Stimulated activated naive CD4-positive, alpha-beta T cell treated with Interleukin-2 at 50 U/mL for 16 hours (primary cell): Measurements from ENCODE around the gene PNCK.

Source experiments
- DNase-seq: peaks from one replicate; lab custom pipeline; 2025; lab: John Stamatoyannopoulos, UW

Gene PNCK

DNA sequence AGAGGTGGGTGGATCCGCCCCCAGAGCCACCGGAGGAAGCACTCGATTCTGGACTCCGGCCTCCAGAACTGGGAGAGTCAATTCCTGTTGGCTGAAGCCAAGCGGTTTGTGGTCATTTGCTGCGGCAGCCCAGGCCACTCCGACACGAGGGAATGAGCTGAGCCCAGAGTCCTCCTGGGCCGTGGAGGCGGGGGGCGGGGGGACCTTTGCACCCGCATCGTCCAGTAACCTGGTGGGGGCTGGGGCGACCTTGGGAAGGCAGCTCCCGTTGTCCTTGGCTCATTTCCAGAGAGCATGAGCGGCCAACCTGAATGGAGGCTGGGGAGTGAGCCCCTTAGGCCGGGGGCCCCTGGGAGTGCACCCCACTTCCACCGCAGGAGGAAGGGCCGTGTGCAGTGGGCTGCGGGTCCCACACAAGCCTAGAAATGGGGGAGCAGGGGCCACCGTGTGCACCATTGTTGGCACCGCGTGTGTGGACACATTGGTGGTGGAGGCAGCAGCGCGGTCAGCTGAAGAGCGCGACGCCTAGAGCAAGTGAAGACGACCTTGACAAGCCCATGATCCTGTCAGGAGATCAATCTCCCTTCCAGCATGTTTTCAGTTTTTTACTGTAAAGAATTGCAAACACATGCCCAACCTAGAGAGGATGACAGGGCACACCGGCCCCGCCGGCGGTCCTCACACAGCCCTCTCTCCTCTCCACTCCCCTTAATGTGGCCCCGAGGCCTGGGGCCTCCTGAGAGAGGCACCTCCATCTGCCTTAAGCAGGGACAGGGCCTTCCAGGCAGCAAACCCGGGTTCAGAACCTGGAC lies 46.5 kb downstream of the PNCK start:
- DNase-seq: no peak

DNA sequence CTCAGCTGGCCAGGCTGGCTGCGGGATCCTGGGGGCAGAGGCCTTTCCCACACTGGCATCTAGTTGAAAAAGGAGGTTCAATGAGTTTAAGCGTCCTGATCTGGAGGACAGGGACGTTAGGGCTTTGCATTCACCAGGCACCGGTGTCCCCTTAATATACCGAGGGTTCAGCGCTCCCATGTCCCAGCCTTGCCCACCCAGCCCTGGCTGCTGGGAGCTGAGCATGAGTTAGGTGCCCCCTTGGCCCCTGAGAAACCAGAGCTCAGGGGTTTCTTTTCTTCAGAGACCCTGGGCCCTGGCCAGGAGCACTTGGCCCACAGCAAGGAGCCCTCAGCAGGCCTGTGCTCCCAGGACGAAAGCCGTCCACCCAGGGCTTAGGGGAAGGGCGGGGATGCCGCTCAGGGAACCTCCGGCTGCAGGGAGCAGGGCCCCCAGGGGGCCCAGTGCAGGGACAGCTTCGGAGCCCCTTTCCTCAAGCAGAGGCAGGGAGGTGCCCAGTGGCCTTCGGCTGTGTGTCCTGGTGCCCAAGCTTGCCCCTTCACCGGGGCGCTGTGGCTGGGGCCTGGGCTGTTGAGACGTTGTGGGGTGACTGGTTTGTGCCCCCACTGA lies 47.5 kb downstream of the PNCK start:
- DNase-seq: no peak

DNA sequence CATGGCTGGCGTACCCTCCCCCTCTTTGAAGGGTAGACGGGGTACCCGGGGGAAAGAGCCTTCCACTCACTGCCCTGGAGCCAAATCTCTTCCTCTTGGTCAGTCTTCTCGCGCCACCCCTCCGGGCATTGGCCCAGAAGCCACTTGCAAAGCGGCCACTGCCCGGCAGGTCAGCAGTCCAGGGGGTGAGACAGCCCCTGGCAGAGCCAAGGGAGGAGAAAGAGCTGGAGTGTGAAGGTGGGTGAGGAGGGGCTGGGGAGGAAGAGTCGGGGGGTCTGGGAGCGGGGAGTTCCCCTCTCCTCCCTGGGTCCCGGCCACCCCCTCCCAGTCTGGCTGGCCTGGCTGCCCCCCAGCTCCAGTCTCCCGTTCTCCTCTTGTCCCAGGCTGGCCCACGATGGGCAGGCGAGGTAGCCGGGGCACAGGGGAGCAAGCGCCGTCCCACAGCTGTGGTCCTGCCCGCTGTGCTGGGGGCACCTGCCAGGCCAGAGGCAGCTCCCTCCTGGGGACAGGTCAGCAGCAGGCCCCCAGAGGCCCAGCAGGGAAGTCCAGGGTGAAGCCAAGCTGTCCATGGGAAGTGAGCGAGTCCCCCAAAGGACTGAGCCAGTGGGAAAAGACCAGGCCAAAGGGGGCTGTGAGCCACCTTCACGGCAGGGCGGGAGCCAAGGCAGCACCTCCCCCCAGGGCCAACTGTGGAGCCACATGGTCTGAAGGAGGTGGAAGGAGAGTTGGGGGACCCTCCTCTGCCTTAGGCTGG lies 48.2 kb downstream of the PNCK start:
- DNase-seq: no peak

DNA sequence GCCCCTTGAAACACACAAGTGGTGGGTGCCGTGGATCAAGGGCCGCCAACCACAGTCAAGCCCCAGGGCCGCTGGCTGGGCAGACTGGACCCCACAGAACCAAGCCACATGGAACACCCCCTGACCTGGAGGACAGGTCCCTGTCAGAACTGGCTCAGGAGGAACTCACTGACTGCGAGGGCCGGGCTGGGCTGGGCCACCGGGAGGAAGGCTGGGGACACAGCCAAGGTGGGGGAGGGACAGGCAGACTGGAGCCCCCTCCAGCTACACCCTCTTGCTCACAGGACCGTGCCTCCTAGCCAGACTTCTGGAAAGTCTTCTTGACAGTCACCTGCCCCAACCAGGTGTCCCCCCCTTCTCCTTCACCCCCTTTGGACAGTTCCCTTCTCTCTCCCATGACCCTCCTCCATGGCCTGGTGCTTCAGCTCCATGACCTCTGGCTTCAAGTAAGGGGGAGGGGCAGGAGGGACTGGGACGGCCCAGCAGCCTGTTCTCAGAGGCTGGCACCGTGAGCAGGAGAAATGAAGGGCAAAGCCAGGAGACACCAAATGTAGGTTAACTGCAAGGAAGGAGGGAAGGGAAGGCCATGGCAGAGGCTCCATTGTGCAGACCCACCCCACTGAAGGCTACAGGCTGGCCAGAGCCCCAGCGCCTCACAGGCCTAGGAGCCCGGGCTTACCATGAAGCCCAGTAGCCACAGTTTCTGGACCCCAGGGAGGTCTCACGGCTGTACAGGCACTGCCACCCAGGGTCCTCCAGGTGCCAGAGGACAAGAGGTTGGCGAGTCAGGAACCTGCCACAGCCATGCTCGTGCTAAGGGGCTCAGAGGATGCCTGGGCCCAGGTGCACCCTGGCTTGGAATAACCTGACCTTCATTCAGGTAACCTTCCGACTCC lies 49.2 kb downstream of the PNCK start:
- DNase-seq: no peak

DNA sequence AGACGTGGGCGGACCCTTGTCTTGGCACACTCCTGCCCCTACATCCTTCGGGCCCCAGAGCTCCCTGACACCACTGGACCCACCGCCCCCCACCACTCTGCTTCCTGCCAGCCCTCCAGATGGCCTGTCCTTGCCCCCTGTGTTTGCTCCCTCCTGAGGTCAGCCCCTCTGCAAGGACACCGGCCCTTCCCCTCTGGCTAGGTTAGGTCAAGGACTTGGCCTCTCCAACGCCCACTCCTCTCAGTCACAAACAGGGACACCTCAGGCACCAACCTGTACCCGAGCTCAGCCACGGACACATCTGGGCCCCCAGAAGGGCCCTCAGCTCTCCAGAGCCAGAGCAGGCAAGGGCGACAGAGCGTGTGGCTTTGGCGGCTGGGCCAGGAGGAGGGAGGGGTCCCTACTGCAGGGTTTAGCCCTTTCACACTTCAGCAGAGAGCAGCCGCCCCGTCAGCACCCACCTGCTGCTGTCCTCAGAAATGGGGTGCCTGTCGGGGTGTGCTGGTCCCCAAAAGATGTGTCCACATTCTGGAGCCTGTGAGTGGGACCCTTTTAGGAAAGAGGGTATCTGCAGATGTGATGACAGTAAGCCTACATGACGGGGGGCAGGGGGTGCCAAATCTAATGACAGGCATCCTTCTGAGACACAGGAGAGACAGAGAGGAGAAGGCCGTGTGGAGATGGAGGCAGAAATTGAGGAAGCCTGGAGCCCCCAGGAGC lies 50.1 kb downstream of the PNCK start:
- DNase-seq: no peak

DNA sequence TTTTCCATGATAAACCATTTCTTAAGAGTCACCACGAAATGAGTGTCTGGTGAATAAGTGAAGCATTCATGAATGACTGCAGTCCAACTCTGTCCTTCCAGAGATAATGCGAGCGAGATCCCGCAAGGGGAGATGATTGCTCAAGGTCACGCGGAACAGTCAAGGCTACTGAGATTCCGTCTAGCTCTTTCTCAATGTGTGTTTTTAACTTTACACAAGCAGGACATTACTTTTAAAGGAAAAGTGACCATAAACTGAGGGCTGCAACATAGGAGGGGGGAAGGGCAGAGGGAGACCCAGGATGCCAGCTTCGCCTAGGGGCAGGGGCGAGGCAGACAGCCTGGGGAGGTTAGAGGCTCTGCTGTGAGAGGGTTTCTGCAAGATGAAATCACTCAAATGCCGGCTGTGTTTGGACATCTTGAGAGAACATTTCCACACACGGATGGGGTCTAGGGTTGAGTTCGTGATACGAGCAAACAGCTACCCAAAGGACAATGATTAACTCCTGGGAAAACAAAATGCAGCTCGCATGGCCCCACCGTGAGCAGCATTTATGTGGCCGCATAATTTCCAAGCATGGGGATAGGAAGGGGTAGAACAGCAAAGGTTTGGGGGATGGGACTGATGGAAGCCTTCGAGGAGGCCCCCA lies 50.8 kb downstream of the PNCK start:
- no peak for DNase-seq

DNA sequence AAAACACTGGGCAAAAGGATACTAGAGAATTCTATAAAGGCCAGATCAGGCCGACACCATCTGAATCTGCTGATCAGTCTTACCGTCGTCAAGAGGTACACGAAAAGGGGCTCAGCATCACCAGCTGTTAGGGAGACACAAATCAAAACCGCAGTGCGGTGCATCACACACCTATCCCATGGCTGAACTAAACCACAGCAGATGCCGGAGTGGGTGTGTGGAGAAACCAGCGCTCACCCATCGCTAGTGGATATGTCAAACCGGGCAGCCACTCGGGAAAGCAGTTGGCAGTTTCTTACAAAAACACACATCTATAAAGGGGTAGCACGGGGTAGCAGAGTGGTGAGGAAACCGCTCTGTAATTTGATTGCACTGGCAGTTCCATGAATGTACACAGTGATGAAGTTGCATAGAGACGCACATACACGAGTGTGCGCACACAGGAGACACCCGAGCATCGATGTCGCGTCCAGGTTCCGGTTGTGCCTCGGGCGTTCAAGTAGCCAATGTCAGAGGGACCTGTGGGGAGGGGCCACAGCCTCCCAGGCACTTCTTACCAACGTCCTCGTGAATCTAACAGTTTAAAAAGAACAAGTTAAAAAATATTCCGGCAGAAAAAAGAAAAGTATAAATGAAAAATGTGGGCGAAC lies 51.5 kb downstream of the PNCK start:
- DNase-seq: no peak

DNA sequence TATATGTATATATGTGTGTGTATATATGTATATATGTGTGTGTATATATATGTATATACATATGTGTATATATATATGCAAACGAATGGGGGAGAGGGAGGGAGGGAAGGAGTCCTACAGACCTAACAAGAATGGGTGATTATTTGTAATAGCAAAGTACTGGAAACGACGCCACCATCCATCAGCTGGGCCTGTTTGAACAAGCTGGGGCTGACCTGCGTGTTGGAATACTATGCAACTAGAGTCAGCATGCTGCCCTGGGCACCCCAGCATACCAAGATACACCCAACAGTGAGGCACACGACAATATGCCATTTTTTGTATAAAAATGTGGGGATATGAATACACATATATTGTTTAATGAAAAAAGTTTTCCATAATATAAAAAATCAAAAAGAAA lies 53.0 kb downstream of the PNCK start:
- no peak for DNase-seq
